A549 (cell line): ENCODE data around the gene CHD6.

Experiments used
- CHD2 ChIP-seq: fragments of 150-350 bp; IDR thresholded peaks from 2 replicates; pipeline ENCODE4 v1.6.1; 2014; ENCODE audit warnings: low read length; ENCODE audit not compliant: partially characterized antibody
- ESRRA ChIP-seq: fragments of 150-350 bp; IDR thresholded peaks from 2 replicates; pipeline ENCODE4 v1.6.1; 2014; ENCODE audit warnings: mild to moderate bottlenecking, low read length, borderline replicate concordance
- KDM1A ChIP-seq: fragments of 200-600 bp; sonication (generic); IDR thresholded peaks from 2 replicates; pipeline ENCODE4 v1.6.1; 2016; ENCODE audit warnings: low read depth, mild to moderate bottlenecking
- POLR2A ChIP-seq: IDR thresholded peaks from 2 replicates; pipeline ENCODE4 v1.6.1; 2012; ENCODE audit warnings: mild to moderate bottlenecking, low read length
- RCOR1 ChIP-seq: fragments of 150-350 bp; IDR thresholded peaks from 2 replicates; pipeline ENCODE4 v1.6.1; 2014; ENCODE audit warnings: antibody characterized with exemption, low read length, low read depth
- TP53 ChIP-seq: fragments of 250-450 bp; sonication (Bioruptor Pico); IDR thresholded peaks from 2 replicates; pipeline ENCODE4 v1.5.0; 2021; ENCODE audit warnings: mild to moderate bottlenecking, moderate library complexity
- ZC3H11A ChIP-seq: fragments of 450-650 bp; IDR thresholded peaks from 2 replicates; pipeline ENCODE4 v1.6.1; 2014; ENCODE audit warnings: antibody characterized with exemption, mild to moderate bottlenecking
- TF ChIP-seq, protein P1 (sequence below): fragments of 200-600 bp; sonication (generic); IDR thresholded peaks from 2 replicates; pipeline ENCODE4 v1.6.1; 2016; ENCODE audit warnings: antibody characterized with exemption, mild to moderate bottlenecking, moderate library complexity
- TF ChIP-seq, protein P2 (sequence below): fragments of >200 bp; sonication (Bioruptor Twin); formaldehyde crosslinking; IDR thresholded peaks from 3 replicates; pipeline ENCODE4 v1.5.1; 2016
- TF ChIP-seq, protein P3 (sequence below): fragments of 450-650 bp; IDR thresholded peaks from 2 replicates; pipeline ENCODE4 v1.6.1; 2014; ENCODE audit warnings: antibody characterized with exemption
- TF ChIP-seq, protein P4 (sequence below): fragments of >200 bp; sonication (Bioruptor Twin); formaldehyde crosslinking; IDR thresholded peaks from 2 replicates; pipeline ENCODE4 v1.6.1; 2016

DNA sequence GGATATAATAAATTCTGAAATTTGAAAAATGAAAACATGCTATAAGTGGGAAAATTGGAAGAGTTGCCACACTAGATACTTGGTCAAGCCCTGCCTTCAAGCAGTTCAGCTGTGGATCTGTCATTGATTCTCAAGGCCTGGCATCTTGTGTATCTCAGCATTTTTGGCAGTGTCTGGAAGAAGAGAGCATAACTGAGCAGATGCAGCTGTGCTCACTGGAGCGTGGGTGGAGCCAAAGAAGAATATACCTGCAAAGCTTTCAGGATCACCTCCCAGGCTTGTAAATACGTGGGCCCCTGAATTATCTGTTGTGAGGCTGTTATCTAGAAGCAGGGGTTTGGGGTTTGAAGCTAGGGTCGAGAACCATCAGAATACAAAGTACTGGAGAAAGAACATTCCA, 31.3 kb upstream of the CHD6 start:
- TF ChIP-seq, protein P1, sequence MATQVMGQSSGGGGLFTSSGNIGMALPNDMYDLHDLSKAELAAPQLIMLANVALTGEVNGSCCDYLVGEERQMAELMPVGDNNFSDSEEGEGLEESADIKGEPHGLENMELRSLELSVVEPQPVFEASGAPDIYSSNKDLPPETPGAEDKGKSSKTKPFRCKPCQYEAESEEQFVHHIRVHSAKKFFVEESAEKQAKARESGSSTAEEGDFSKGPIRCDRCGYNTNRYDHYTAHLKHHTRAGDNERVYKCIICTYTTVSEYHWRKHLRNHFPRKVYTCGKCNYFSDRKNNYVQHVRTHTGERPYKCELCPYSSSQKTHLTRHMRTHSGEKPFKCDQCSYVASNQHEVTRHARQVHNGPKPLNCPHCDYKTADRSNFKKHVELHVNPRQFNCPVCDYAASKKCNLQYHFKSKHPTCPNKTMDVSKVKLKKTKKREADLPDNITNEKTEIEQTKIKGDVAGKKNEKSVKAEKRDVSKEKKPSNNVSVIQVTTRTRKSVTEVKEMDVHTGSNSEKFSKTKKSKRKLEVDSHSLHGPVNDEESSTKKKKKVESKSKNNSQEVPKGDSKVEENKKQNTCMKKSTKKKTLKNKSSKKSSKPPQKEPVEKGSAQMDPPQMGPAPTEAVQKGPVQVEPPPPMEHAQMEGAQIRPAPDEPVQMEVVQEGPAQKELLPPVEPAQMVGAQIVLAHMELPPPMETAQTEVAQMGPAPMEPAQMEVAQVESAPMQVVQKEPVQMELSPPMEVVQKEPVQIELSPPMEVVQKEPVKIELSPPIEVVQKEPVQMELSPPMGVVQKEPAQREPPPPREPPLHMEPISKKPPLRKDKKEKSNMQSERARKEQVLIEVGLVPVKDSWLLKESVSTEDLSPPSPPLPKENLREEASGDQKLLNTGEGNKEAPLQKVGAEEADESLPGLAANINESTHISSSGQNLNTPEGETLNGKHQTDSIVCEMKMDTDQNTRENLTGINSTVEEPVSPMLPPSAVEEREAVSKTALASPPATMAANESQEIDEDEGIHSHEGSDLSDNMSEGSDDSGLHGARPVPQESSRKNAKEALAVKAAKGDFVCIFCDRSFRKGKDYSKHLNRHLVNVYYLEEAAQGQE = no peak
- TF ChIP-seq, protein P2, sequence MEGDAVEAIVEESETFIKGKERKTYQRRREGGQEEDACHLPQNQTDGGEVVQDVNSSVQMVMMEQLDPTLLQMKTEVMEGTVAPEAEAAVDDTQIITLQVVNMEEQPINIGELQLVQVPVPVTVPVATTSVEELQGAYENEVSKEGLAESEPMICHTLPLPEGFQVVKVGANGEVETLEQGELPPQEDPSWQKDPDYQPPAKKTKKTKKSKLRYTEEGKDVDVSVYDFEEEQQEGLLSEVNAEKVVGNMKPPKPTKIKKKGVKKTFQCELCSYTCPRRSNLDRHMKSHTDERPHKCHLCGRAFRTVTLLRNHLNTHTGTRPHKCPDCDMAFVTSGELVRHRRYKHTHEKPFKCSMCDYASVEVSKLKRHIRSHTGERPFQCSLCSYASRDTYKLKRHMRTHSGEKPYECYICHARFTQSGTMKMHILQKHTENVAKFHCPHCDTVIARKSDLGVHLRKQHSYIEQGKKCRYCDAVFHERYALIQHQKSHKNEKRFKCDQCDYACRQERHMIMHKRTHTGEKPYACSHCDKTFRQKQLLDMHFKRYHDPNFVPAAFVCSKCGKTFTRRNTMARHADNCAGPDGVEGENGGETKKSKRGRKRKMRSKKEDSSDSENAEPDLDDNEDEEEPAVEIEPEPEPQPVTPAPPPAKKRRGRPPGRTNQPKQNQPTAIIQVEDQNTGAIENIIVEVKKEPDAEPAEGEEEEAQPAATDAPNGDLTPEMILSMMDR = no peak
- TF ChIP-seq, protein P3, sequence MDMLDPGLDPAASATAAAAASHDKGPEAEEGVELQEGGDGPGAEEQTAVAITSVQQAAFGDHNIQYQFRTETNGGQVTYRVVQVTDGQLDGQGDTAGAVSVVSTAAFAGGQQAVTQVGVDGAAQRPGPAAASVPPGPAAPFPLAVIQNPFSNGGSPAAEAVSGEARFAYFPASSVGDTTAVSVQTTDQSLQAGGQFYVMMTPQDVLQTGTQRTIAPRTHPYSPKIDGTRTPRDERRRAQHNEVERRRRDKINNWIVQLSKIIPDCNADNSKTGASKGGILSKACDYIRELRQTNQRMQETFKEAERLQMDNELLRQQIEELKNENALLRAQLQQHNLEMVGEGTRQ = no peak
- TF ChIP-seq, protein P4, sequence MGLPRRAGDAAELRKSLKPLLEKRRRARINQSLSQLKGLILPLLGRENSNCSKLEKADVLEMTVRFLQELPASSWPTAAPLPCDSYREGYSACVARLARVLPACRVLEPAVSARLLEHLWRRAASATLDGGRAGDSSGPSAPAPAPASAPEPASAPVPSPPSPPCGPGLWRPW = no peak
- TF ChIP-seq CHD2 = no peak
- TF ChIP-seq POLR2A = no peak
- no peak for TF ChIP-seq TP53 (CRISPR knock-in tag)
- no peak for TF ChIP-seq ZC3H11A
- no peak for TF ChIP-seq RCOR1
- TF ChIP-seq KDM1A = no peak
- no peak for TF ChIP-seq ESRRA
